Mucosa of gallbladder (tissue), 1 donor: ENCODE measurements around the gene FKBP1C. TPM values are rescaled to one million over a fixed set of nuclear protein-coding genes. Genes with fewer than 3 reads are reported as not detected.
"Not testable (repeated sequence)": the region's sequence is repeated elsewhere in the genome, so short reads cannot be mapped to it uniquely, and the experiment has no call there.

Experiments used
- DNase-seq: peaks from one replicate; pipeline ENCODE4 v3.0.0-alpha.2; 2020; ENCODE audit warnings: low spot score
- total RNA-seq: library from RNA; stranded (reverse); gene quantifications from one replicate; pipeline ENCODE4 v1.2.1, GENCODE V29; 2021
- donor health status: DM: no; HTN: no; CAD: no.

Gene FKBP1C
- 1.1 TPM for total RNA-seq

GRCh38 chr6:63211343-63211742 lies at the start of gene FKBP1C:
Gene FKBP1C, plus strand, starts transcription at chr6:63211469.
- DNase-seq, result not testable (repeated sequence)

GRCh38 chr6:63164047-63164803 lies 47.0 kb upstream of the FKBP1C start:
- not testable (repeated sequence) for DNase-seq

- DNase-seq, result no peak
These were observed 37.1 kb upstream of the FKBP1C start for GRCh38 chr6:63174173-63174572.

- DNase-seq, result no peak
These were observed 35.1 kb upstream of the FKBP1C start for GRCh38 chr6:63176181-63176580.

GRCh38 chr6:63180367-63180766 lies 30.9 kb upstream of the FKBP1C start:
- DNase-seq, result no peak

- DNase-seq, result no peak
These were observed 24.3 kb upstream of the FKBP1C start for GRCh38 chr6:63186970-63187369.

- no peak for DNase-seq
These were observed 22.4 kb upstream of the FKBP1C start for GRCh38 chr6:63188828-63189227.

- no peak for DNase-seq
These were observed 17.9 kb upstream of the FKBP1C start for GRCh38 chr6:63193324-63193723.

GRCh38 chr6:63197741-63198140 lies 13.5 kb upstream of the FKBP1C start:
- no peak for DNase-seq

GRCh38 chr6:63213325-63213724 lies 2.1 kb downstream of the FKBP1C start:
- DNase-seq, result no peak

- no peak for DNase-seq
These were observed 3.5 kb downstream of the FKBP1C start for GRCh38 chr6:63214816-63215215.

GRCh38 chr6:63224179-63224578 lies 12.9 kb downstream of the FKBP1C start:
- no peak for DNase-seq

- DNase-seq, result not testable (repeated sequence)
These were observed 14.7 kb downstream of the FKBP1C start for GRCh38 chr6:63225987-63226386.

- not testable (repeated sequence) for DNase-seq
These were observed 16.9 kb downstream of the FKBP1C start for GRCh38 chr6:63227928-63228894.

GRCh38 chr6:63230027-63230426 lies 18.8 kb downstream of the FKBP1C start:
- not testable (repeated sequence) for DNase-seq

- not testable (repeated sequence) for DNase-seq
These were observed 19.2 kb downstream of the FKBP1C start for GRCh38 chr6:63230511-63230910.

- no peak for DNase-seq
These were observed 25.1 kb downstream of the FKBP1C start for GRCh38 chr6:63236398-63236817.

- DNase-seq, result no peak
These were observed 34.2 kb downstream of the FKBP1C start for GRCh38 chr6:63245420-63245819.

- DNase-seq, result no peak
These were observed 34.6 kb downstream of the FKBP1C start for GRCh38 chr6:63245909-63246308.

- DNase-seq, result no peak
These were observed 35.3 kb downstream of the FKBP1C start for GRCh38 chr6:63246581-63246980.

GRCh38 chr6:63249875-63250482 lies 38.7 kb downstream of the FKBP1C start:
- no peak for DNase-seq

GRCh38 chr6:63259153-63259552 lies 47.9 kb downstream of the FKBP1C start:
- DNase-seq, result no peak
